Stimulated activated CD8-positive, alpha-beta memory T cell treated with anti-CD3 and anti-CD28 coated beads, Interleukin-4, amount 100 ng/mL, for 48 hours (primary cell): Measurements from ENCODE around the gene SRSF10.
"Not testable (repeated sequence)": the region's sequence is repeated elsewhere in the genome, so short reads cannot be mapped to it uniquely, and the experiment has no call there.

ENCODE experiments used
- DNase-seq: peaks from one replicate; pipeline ENCODE4 v3.0.0-alpha.2; 2020

Gene SRSF10

GRCh38 chr1:23979881-23980727, at the start of gene SRSF10:
TSS of gene SRSF10 (minus strand) at chr1:23980327. CDS start at chr1:23980255, 72 bp downstream.
- peak; percentile 97 for DNase-seq

DNA sequence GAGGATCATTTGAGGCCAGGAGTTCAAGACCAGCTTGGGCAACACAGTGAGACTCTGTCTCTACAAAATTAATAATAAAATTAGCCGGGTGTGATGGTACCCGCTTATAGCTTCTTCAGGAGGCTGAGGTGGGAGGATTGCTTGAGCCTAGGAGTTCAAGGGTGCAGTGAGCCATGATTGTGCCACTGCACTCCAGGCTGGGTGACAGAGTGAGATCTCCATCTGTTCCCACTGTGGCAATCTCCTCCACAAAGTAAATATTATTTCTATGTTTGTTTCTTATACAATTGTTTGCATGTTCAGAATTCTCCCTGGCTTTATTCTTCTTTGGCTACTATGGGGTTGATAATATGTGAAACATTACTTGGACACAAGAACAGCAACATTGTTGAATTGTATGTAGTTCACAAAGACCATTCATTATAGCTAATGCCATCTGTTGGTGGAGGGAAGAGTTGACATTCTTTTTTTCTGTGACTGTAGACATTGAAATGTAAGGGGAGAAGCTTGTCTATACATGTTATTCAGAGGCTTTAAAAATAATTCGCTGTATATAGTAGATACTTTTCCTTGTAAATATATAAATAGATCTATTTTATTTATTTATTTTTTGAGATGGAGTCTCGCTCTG, 47.8 kb upstream of the SRSF10 start:
- DNase-seq, result no peak

GRCh38 chr1:24022581-24023361, 42.6 kb upstream of the SRSF10 start:
- no peak for DNase-seq

- no peak for DNase-seq
These were observed 41.5 kb upstream of the SRSF10 start for GRCh38 chr1:24021403-24022266.

DNA sequence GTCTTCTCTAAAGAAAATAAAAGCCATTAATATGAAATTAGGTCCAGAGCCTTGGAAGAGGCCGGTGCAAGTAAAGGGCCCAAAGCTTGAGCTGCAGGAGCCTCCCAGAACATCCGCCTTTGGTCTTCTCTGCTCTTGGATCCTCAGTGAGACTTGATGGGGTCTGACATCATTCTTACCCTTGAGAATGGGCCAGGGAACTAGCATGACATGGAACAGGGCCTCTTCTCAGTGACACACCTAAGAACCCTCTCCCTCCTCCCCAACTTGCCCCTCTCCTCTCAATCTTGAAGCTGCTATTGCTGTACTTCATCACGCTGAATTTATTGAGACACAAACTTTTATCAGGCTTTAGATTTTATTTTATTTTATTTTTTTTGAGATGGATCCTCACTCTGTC, 40.3 kb upstream of the SRSF10 start:
- DNase-seq, result no peak

DNA sequence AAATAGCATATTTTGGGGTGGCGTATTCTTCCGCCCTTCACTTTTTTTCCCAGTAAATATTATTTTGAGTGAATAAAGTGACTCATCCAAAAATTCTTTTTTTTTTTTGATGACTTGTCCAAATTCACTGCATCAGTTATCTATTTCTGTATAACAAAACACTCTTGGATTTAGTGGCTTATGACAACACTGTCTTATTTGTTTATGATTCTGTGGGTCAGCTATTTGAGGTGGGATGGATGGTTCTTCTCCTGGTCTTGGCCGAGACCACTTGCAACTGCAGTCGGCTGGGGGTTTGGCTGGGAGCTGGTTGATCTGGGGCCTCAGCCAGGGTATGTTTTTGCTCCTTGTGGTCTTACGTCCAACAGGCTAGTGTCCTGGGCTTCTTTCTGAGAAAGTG, 39.9 kb upstream of the SRSF10 start:
- no peak for DNase-seq

DNA sequence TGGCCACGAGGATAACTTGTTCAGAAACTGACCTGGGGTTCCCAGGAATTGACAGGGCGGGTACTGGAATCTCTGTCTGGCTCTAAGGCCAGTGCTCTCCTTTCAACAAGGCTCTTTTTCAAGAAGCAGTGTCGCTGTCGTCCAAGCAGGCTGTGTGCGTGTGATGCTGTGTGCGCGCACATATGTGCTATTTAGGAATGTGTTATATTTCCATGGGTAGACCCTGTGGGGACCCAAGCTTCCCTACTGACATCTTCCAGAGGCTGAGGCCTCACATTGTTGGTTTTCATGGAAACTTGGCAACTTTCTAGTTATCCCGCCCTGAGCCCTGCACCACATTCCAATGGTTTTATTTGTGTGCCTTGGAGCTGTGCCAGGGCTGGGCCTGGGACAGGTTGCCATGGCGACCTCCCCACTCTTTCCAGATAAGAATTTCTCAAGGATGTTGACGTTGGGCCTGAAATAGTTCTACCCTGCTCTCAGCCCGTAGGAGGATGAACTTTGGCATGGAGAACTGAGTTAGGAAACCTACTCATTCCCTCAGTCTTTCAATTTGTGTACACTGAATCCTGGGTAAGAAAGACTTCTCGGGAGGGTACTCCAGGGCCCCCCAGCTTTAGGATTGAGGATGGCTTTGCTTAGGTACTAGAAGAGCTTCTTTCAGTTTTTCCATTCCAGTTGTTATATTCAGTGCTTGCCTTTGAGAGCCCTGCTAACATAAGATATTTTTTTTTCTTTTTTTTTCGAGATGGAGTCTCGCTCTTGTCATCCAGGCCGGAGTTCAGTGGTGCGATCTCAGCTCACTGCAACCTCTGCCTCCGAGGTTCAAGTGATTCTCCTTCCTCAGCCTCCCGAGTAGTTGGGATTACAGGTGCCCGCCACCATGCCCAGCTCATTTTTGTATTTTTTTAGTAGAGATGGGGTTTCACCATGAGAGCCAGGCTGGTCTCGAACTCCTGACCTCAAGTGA, 38.8 kb upstream of the SRSF10 start:
- no peak for DNase-seq

GRCh38 chr1:24015221-24016210, 35.4 kb upstream of the SRSF10 start:
- no peak for DNase-seq

DNA sequence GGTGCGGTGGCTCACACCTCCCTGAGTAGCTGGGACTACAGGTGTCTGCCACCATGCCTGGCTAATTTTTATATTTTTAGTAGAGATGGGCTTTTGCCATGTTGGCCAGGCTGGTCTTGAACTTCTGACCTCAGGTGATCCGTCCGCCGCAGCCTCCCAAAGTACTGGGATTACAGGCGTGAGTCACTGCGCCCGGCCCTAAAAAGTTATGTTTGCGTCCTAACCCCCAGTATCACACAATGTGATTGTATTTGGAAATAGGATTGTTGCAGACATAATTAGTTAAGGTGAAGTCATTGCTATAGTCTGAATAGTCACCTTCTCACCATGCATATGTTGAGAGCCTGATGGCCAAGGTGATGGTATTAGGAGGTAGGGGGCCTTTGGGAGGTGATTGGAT, 32.8 kb upstream of the SRSF10 start:
- not testable (repeated sequence) for DNase-seq

DNA sequence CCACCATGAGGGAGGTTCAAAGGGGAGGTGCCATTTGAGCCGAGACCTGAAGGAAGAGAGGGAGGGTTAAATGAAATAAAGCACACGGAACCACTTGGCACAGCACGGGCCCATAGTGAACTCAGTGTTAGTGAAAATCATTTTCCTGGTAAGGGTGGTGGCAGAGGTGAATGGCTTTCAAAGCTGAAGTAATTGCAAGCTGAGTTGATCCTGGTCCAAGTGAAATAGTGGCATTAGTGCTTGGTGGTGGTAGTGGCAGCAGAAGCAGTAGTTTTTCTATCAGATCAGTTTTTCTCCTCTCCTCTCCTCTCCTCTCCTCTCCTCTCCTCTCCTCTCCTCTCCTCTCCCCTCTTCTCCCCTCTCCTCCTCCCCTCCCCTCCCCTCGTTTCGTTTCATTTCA, 30.5 kb upstream of the SRSF10 start:
- DNase-seq, result no peak

- no peak for DNase-seq
These were observed 29.3 kb upstream of the SRSF10 start for GRCh38 chr1:24009406-24009805.

DNA sequence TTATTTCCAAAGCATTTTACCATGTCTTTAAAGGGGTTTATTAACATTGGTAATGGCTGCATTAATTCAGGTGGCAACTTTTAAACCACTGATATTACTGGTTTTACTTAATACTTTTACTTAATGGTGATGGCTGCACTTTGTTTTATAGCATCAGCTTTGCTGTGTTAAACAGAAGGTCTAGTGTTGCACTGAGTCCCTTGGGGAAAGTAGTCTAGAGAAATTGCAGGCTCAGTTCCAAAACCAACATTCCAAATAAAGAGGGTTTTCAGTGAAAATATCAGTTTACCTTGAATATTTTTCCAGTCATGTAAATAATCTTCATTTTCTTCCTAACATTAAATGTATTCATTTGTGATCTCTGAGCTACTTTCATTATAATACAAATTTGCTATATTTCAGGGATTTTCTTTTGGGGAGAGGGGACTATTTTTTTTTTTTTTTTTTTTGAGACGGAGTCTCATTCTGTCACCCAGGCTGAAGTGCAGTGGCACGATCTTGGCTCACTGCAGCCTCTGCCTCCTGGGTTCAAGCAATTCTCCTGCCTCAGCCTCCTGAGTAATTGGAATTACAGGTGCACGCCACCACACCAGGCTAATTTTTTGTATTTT, 28.6 kb upstream of the SRSF10 start:
- DNase-seq, result not testable (repeated sequence)

GRCh38 chr1:24007079-24007478, 27.0 kb upstream of the SRSF10 start:
- no peak for DNase-seq

DNA sequence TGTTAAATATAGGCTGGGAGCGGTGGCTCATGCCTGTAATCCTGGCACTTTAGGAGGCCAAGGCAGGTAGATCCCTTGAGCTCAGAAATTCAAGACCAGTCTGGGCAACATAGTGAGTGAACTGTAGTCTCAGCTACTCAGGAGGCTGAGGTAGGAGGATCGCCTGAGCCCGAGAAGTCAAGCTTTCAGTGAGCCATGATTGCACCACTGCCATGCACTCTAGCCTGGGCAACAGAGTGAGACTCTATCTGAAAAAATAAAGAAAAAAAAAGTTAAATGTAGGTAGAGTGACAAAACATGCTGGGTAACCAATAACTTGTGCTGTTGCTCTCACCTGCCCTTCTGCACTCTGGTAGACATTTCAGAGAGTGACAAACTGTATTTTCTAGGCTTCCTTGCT, 25.0 kb upstream of the SRSF10 start:
- DNase-seq, result no peak

DNA sequence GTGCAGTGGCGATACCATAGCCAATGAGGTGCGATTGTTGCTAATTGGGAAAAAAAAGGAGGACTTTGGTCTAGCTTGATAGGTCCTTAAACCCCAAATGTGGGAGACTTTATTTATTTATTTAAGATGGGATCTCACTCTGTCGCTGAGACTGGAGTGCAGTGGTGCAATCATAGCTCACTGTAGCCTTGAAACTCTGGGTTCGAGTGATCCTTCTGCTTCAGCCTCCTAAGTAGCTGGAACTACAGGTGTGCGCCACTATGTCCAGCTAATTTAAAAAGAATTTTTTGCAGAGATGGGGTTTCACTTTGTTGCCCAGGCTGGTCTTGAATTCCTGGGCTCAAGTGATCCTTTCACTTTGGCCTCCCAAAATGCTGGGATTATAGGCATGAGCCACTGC, 24.0 kb upstream of the SRSF10 start:
- DNase-seq, result no peak

DNA sequence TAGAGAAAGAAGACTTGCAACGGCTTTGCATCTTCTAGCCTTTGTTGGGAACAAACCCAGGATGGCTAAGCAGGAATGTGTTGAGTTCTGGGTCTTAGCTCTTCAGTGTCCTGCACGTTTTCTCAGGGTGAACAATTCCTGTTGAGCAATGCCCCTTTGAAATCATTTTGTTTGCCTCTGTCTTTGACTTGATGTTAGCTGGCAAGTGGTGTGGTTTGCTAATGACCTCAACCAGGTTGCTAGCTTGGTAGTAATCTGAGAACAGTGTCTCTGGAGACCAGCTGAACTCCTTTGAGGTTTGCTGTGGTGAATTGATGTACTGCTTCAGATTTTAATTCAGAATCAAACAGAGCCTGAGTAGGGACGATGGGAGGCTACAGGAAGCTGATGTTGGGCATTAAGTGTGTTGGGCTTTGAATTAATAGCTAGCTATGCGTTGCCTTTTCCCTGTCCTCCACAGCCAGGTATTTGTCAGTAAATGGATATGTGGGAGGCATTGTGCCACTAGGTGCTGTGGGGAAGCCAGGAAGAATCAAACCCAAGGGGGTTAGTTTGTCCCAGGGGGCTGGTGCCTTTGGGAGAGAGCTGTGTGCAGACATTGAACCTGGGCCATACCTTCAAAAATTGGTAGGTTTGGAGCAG, 23.3 kb upstream of the SRSF10 start:
- DNase-seq, result no peak

GRCh38 chr1:24002695-24003094, 22.6 kb upstream of the SRSF10 start:
- no peak for DNase-seq

GRCh38 chr1:23999156-23999671, 19.1 kb upstream of the SRSF10 start:
- DNase-seq, result no peak

- no peak for DNase-seq
These were observed 17.7 kb upstream of the SRSF10 start for GRCh38 chr1:23997812-23998211.
